H9 (cell line): ENCODE measurements around the gene OCIAD1. TPM values are rescaled to one million over a fixed set of nuclear protein-coding genes. Genes with fewer than 3 reads are reported as not detected.

Experiments
- DNase-seq: peaks from one replicate; pipeline ENCODE4 v3.0.0-alpha.2; 2017
- H2AFZ ChIP-seq: one replicate; pipeline ENCODE4 v1.6.1; 2013; ENCODE audit warnings: mild to moderate bottlenecking, low read length, control low read depth, moderate library complexity
- H2AK5ac ChIP-seq: 2 replicates; pipeline ENCODE4 v1.6.1; 2013; ENCODE audit warnings: low read length, control low read depth, mixed read lengths; ENCODE audit not compliant: insufficient read length
- H2BK120ac ChIP-seq: one replicate; pipeline ENCODE4 v1.6.1; 2013; ENCODE audit warnings: low read depth, mild to moderate bottlenecking, low read length, control low read depth, inconsistent platforms; ENCODE audit not compliant: poor library complexity, severe bottlenecking
- H2BK12ac ChIP-seq: 2 replicates; pipeline ENCODE4 v1.6.1; 2013; ENCODE audit warnings: low read length, control low read depth, mixed read lengths, low read depth; ENCODE audit not compliant: insufficient read length
- H2BK15ac ChIP-seq: 2 replicates; pipeline ENCODE4 v1.6.1; 2013; ENCODE audit warnings: low read depth, low read length, control low read depth
- H2BK20ac ChIP-seq: one replicate; pipeline ENCODE4 v1.6.1; 2013; ENCODE audit warnings: low read depth, mild to moderate bottlenecking, low read length, control low read depth, inconsistent platforms; ENCODE audit not compliant: poor library complexity, severe bottlenecking
- H2BK5ac ChIP-seq: 2 replicates; pipeline ENCODE4 v1.6.1; 2013; ENCODE audit warnings: low read length, control low read depth, mixed read lengths; ENCODE audit not compliant: insufficient read length
- H3K14ac ChIP-seq: 2 replicates; pipeline ENCODE4 v1.6.1; 2013; ENCODE audit warnings: low read length, control low read depth; ENCODE audit not compliant: insufficient read depth
- H3K18ac ChIP-seq: 2 replicates; pipeline ENCODE4 v1.6.1; 2013; ENCODE audit warnings: low read depth, mild to moderate bottlenecking, mixed read lengths, low read length, control low read depth; ENCODE audit not compliant: insufficient read length
- H3K23ac ChIP-seq: 2 replicates; pipeline ENCODE4 v1.6.1; 2013; ENCODE audit warnings: low read length, control low read depth, mixed read lengths, low read depth; ENCODE audit not compliant: insufficient read length
- H3K23me2 ChIP-seq: 2 replicates; pipeline ENCODE4 v1.6.1; 2013; ENCODE audit warnings: low read depth, mild to moderate bottlenecking, mixed read lengths, low read length, control low read depth; ENCODE audit not compliant: insufficient read length, poor library complexity, severe bottlenecking
- H3K27ac ChIP-seq: 2 replicates; pipeline ENCODE4 v1.5.1; 2013; ENCODE audit warnings: low read length, control low read depth, mixed read lengths, low read depth; ENCODE audit not compliant: insufficient read length
- H3K27me3 ChIP-seq: 2 replicates; pipeline ENCODE4 v1.6.1; 2013; ENCODE audit warnings: low read length, control low read depth, inconsistent platforms; ENCODE audit not compliant: insufficient read depth
- H3K4ac ChIP-seq: 2 replicates; pipeline ENCODE4 v1.6.1; 2013; ENCODE audit warnings: low read depth, mild to moderate bottlenecking, control low read depth, inconsistent platforms, low read length, moderate library complexity
- H3K4me1 ChIP-seq: 2 replicates; pipeline ENCODE4 v1.6.1; 2013; ENCODE audit warnings: low read length, control low read depth, inconsistent platforms; ENCODE audit not compliant: insufficient read depth
- H3K4me2 ChIP-seq: 2 replicates; pipeline ENCODE4 v1.6.1; 2013; ENCODE audit warnings: low read length, control low read depth, mixed read lengths; ENCODE audit not compliant: insufficient read length, insufficient read depth
- H3K56ac ChIP-seq: 2 replicates; pipeline ENCODE4 v1.6.1; 2013; ENCODE audit warnings: low read depth, mild to moderate bottlenecking, mixed read lengths, low read length, control low read depth; ENCODE audit not compliant: insufficient read length
- H3K79me1 ChIP-seq: 2 replicates; pipeline ENCODE4 v1.6.1; 2013; ENCODE audit warnings: low read depth, mild to moderate bottlenecking, moderate library complexity, low read length, control low read depth, inconsistent platforms; ENCODE audit not compliant: insufficient read depth, poor library complexity, severe bottlenecking
- H3K79me2 ChIP-seq: 2 replicates; pipeline ENCODE4 v1.6.1; 2013; ENCODE audit warnings: low read length, control low read depth, inconsistent platforms; ENCODE audit not compliant: insufficient read depth
- H3K9ac ChIP-seq: 2 replicates; pipeline ENCODE4 v1.6.1; 2013; ENCODE audit warnings: low read length, control low read depth, mixed read lengths; ENCODE audit not compliant: insufficient read length; ENCODE audit errors: extremely low read depth
- H3K9me3 ChIP-seq: one replicate; pipeline ENCODE4 v1.6.1; 2013; ENCODE audit warnings: low read depth, low read length, inconsistent platforms; ENCODE audit not compliant: control insufficient read depth
- H3T11ph ChIP-seq: one replicate; pipeline ENCODE4 v1.6.1; 2013; ENCODE audit warnings: mild to moderate bottlenecking, low read length, control low read depth, inconsistent platforms
- H4K20me1 ChIP-seq: one replicate; pipeline ENCODE4 v1.6.1; 2013; ENCODE audit not compliant: control insufficient read depth, insufficient read length, insufficient read depth
- H4K5ac ChIP-seq: 2 replicates; pipeline ENCODE4 v1.6.1; 2013; ENCODE audit warnings: low read depth, mild to moderate bottlenecking, mixed read lengths, low read length, control low read depth; ENCODE audit not compliant: insufficient read length
- H4K8ac ChIP-seq: replicated peaks from 2 replicates; pipeline ENCODE4 v1.6.1; 2013; ENCODE audit warnings: low read length, control low read depth, mixed read lengths, low read depth; ENCODE audit not compliant: insufficient read length
- H4K91ac ChIP-seq: 2 replicates; pipeline ENCODE4 v1.6.1; 2013; ENCODE audit warnings: low read depth, mild to moderate bottlenecking, moderate library complexity, mixed read lengths, low read length, control low read depth; ENCODE audit not compliant: insufficient read length
- H3K27ac Mint-ChIP-seq, 3 experiments: 2 replicates in 2 of 3; 3 replicates in 1 of 3; pipeline ENCODE4 v1.8.0; 2020 to 2021; ENCODE audit warnings: mixed read lengths in 3 of 3, mild to moderate bottlenecking in 1 of 3, moderate library complexity in 1 of 3
- H3K27me3 Mint-ChIP-seq: 2 replicates; pipeline ENCODE4 v1.8.0; 2021; ENCODE audit warnings: low read depth, mild to moderate bottlenecking, moderate library complexity, mixed read lengths
- H3K36me3 Mint-ChIP-seq, 3 experiments: 2 replicates in 2 of 3; 3 replicates in 1 of 3; pipeline ENCODE4 v1.8.0; 2020 to 2021; ENCODE audit warnings: low read depth in 3 of 3, mixed read lengths in 3 of 3; ENCODE audit not compliant: insufficient read depth in 1 of 3
- H3K4me1 Mint-ChIP-seq, 2 experiments: 2 replicates each; pipeline ENCODE4 v1.8.0; 2020; ENCODE audit warnings: mixed read lengths in 2 of 2
- H3K4me3 Mint-ChIP-seq, 2 experiments: 2 replicates in 1 of 2; 3 replicates in 1 of 2; pipeline ENCODE4 v1.8.0; 2020 to 2021; ENCODE audit warnings: mild to moderate bottlenecking in 2 of 2, mixed read lengths in 2 of 2, moderate library complexity in 1 of 2
- H3K9me3 Mint-ChIP-seq, 2 experiments: 2 replicates in 1 of 2; 3 replicates in 1 of 2; pipeline ENCODE4 v1.8.0; 2020; ENCODE audit warnings: mild to moderate bottlenecking in 2 of 2, mixed read lengths in 2 of 2, moderate library complexity in 1 of 2
- CTCF ChIP-seq: fragments of 200-600 bp; sonication (generic); conservative IDR thresholded peaks from 3 replicates; pipeline ENCODE4 v1.8.0; 2021; ENCODE audit warnings: antibody characterized with exemption, mild to moderate bottlenecking
- WGBS: extraction: QIAGEN DNeasy Blood & Tissue Kit; methylation state at CpG from one replicate; pipeline ENCODE4 v1.1.7; 2013; ENCODE audit warnings: missing lambda C conversion rate, low lambda C conversion rate, mixed read lengths; ENCODE audit not compliant: insufficient read length; ENCODE audit errors: extremely low coverage; 5-methylcytosine and 5-hydroxymethylcytosine counted together
- total RNA-seq: library from RNA; stranded (reverse); gene quantifications from 2 replicates; pipeline ENCODE4 v1.2.1, GENCODE V29; 2021

The OCIAD1 gene
- total RNA-seq, 1 experiment from 2014 or later: 169 TPM

GRCh38 chr4:48801016-48801715, 29.7 kb upstream of the OCIAD1 start:
- Histone ChIP-seq H3K9ac (no peak overlapping the region), H3K79me1 (no peaks in the 10 kb centered on the region), H2BK15ac (no peak overlapping the region), H3K4me1 (peaks cover 4% of the 10 kb centered on the region; the same call in 1 of the 2 replicates), H2BK120ac (no peak overlapping the region), H4K20me1 (no peaks in the 10 kb centered on the region), H4K5ac (no peak overlapping the region), H3K23me2 (no peaks in the 10 kb centered on the region), H3K14ac (no peak overlapping the region), H3K9me3 (no peaks in the 10 kb centered on the region), H3K79me2 (no peaks in the 10 kb centered on the region), H3K27me3 (no peaks in the 10 kb centered on the region), H2BK20ac (no peak overlapping the region), H4K91ac (no peak overlapping the region), H3T11ph (no peak overlapping the region), H2AK5ac (no peak overlapping the region), H3K4ac (no peak overlapping the region), H2BK12ac (no peak overlapping the region), H3K56ac (no peak overlapping the region), H3K23ac (no peak overlapping the region), H4K8ac (no peak overlapping the region), H3K27ac (no peak overlapping the region), H3K4me2 (no peak overlapping the region), H3K18ac (no peak overlapping the region), H2BK5ac (no peak overlapping the region), H2AFZ (no peak overlapping the region)
- no peak for DNase-seq
- WGBS: no CpG with 5 or more reads among the region's 3 CpGs
- H3K27me3 Mint-ChIP-seq: no peaks in the 10 kb centered on the region
- no peak overlapping the region for H3K27ac Mint-ChIP-seq
- TF ChIP-seq CTCF: no peak
- H3K9me3 Mint-ChIP-seq: no peaks in the 10 kb centered on the region
- H3K4me1 Mint-ChIP-seq: peaks cover 15 to 17% of the 10 kb centered on the region in 2 experiments
- H3K4me3 Mint-ChIP-seq: no peak overlapping the region
- H3K36me3 Mint-ChIP-seq: no peaks in the 10 kb centered on the region
